Activated CD4-positive, CD25-positive, alpha-beta regulatory T cell treated with anti-CD3 and anti-CD28 coated beads, Interleukin-2, amount 50 U/mL, for 16 hours (primary cell): ENCODE measurements around the gene PDCD1LG2.
"Not testable (repeated sequence)": the region's sequence is repeated elsewhere in the genome, so short reads cannot be mapped to it uniquely, and the experiment has no call there.

Experiments
- DNase-seq: peaks from one replicate; pipeline ENCODE4 v3.0.0-alpha.2; 2020; ENCODE audit warnings: low read depth, low spot score

PDCD1LG2 gene

DNA sequence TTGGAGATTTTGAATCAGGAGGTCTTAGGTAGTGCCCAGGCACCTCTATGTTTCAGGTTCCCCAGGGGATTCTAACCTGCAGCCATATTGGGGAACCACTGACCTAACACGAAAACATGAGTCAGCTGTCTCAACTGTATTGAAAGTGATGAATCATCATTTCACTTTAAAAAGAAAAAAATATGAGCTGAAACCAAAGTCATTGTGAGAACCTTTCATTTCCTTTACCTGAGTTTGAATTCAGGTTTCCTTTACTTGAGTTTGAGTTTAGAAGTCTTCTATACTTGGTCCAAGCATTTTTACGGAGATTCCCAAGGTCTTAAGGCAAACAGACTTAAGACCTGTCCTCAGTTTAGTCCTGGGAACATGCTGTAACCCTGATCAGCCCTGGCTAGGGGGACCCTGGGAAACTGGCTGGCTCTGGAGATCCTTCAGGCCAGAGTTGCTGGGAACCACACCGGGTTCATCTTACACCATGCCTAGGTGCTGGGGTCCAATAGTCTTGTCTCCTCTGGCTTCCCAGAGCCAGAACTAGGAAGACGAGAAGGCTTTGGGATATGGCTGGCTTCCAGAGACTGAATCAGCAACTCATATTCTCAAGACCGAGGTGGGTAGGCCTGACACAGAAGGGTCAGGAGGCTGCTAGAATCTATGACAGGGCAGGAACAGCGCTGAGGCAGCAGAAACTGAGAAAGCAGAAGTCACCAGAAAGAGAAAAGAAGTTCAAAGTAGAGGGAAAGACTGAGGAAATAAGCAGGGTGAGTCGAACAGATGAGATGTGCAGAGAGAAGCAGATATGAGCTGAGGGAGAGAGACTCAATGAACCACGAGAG lies 16.4 kb upstream of the PDCD1LG2 start:
- DNase-seq = no peak

DNA sequence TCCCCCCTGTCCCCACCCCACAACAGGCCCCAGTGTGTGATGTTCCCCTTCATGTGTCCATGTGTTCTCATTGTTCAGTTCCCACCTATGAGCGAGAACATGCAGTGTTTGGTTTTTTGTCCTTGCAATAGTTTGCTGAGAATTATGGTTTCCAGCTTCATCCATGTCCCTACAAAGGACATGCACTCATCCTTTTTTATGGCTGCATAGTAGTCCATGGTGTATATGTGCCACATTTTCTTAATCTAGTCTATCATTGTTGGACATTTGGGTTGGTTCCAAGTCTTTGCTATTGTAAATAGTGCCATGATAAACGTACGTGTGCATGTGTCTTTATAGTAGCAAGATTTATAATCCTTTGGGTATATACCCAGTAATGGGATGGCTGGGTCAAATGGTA lies 15.6 kb upstream of the PDCD1LG2 start:
- not testable (repeated sequence) for DNase-seq

DNA sequence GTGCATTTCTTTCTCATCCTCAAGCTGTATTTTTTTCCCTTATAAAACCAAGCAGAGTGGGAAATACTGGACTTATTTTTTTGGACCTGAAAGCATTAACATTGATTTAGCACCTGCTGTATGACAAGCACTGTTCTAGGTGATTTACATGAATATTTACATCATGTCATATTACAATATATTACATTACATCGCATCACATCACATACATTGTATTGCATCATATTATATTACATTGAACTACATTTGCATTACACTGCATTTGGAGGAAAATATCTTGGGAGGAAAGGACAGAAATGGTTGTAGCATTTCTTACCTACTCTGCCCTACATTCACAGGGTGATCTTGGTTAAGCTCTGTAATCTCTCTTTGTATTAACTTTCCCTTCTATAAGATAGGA lies 11.2 kb upstream of the PDCD1LG2 start:
- DNase-seq = no peak

DNA sequence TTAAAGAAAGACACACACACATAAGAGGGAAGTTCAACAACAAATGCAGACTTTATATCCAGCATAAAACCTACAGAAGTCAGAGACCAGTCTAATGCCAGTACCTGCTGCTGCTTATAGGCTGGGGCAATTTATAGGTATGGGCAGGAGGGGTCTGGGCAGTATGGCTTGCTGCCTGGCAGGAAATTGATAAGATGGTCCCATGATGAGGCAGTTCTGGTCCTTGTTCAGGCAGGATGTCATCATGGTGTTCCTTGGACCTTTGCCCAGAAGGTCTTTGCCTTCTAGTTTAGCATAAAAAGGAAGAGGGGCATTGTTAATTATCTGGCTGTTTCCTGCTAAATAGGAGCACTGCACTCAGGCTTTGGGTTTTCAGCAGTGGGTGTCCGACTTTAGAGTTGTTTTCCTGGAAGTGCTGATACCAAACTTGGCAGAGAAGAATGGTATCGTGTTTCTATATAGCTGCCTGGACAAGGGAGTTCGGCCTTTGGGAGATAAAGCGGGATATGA lies 10.4 kb upstream of the PDCD1LG2 start:
- DNase-seq = no peak

DNA sequence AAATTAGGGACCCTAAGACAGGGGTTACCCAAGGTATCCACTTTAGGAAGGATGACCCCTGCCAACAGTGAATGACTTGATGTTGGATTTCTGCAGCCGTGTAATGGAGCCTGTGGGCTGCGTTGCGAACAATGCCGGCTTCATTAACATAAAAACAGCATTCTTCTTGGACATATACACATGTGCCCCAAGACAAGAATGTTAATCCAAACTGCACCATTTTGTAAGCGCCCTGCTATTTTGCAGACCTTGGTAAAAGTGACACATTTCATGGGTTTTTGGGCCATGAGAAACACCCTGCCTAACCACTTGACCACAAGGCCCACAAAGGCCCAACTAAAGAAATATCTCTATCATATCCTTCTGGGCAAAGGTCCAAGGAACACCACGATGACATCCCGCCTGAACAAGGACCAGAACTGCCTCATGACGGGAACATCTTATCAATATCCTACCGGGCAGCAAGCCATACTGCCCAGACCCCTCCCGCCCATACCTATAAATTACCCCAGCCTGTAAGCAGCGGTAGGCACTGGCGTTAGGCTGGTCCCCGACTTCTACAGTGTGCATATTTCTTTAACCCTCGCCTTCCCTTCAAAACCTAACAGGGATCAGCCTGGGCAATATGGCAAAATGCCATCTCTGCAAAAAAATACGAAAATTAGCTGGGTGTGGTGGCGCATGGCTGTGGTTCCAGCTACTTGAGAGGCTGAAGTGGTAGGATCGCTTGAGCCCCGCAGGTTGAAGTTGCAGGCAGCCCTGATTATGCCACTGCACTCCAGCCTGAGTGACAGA lies 9.7 kb upstream of the PDCD1LG2 start:
- no peak for DNase-seq

DNA sequence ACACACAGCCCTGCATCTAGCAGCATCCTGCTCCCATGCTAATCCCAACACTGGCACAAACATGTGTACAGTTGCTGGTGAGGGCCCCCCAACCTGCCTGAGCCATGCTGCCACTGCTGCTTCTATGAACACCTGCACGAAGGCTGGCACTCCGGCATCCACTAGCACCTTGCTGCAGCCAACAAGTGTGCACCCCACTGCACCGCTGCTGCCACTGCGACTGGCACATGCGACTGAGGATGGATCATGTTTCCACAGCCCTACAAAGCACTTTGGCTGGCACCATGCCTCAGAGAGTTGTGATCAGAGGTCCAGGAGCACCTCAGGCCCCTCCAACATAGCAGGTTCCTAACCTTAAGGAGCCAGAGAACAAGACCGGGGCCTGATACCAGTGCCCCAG lies 7.8 kb upstream of the PDCD1LG2 start:
- DNase-seq = no peak

DNA sequence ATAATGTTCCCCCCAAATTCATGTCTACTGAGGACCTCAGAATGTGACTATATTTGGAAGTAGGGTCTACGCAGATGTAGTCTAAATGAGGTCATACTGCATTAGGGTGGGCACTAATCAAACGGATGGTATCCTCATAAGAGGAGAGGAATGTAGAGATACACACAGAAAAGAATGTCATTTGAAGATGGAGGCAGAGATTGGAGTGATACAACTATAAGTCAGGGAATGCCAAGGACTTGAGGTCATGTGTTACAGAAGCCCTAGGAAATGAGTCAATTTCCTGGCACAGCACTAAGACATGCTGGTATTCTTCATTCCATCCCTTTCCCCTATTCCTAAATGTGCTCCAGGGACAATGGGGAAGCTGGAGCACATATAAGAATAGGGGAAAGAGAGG lies 758 bp upstream of the PDCD1LG2 start:
- DNase-seq = no peak

DNA sequence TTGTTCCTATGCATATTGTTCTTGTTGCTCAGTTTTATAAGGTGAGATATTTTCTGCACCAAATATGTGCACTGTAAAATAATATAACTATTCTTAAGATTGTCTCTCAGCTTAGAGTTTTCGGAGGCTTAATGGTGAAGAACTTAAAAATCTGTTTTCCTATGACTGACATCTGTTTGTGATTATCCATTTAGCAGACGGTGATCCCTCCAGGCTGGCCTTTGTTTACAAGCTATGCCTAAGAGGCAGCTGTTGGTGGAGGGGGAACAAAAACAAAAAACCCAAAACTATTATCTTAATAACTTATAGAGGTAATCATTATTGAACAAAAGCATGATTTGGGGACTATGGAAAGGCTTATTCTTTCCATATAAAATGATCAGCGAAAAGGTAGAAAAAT lies 658 bp downstream of the PDCD1LG2 start:
- DNase-seq = no peak

DNA sequence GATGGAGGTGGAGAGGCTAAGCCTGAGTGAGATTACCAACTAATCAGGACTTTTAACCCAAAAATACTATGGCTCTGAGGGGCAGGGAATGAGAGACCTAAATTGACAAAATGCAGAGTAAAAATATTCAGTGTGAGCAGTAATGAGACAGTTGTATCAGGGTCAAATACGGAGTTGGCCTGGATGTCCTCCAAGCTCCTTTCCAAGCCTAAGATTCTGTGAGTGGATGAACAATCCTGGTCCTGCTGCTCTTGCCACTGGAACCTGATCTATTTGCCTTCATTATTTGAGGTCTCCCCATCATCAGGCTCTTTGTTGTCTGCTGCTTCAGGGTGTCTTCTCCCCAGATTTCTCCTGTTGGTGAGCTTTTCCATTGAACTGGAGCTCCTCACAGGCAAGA lies 1.1 kb downstream of the PDCD1LG2 start:
- DNase-seq = no peak

DNA sequence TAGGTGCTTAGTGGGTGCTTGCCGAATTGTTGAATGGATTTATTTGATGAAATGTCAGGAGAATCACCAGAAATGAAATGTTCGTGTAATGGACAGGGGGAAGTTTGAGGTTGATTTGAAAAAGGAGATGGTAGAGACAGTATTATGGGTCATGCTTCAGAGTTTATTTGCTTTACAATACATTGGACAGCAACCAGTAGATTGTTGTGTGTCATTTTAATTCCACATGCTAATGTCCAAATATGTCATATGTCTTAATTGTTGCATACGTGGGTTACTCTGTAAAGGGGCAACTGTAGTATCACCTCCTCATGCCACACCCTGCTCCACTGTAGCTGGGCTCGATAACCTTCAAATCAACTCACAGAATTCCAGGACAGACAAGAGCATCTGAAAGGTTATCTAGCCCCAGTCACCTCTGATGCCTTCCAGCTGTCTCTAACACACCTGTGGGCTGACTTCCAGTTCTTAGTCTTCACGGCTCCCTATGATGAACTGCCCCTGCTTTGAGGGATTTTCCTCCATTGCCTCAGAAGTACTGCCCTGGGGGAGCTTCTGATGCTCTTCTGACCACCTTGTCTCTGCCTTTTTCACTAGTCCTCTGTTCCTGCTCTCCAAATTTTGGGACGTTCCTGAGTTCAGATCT lies 1.7 kb downstream of the PDCD1LG2 start:
- no peak for DNase-seq

DNA sequence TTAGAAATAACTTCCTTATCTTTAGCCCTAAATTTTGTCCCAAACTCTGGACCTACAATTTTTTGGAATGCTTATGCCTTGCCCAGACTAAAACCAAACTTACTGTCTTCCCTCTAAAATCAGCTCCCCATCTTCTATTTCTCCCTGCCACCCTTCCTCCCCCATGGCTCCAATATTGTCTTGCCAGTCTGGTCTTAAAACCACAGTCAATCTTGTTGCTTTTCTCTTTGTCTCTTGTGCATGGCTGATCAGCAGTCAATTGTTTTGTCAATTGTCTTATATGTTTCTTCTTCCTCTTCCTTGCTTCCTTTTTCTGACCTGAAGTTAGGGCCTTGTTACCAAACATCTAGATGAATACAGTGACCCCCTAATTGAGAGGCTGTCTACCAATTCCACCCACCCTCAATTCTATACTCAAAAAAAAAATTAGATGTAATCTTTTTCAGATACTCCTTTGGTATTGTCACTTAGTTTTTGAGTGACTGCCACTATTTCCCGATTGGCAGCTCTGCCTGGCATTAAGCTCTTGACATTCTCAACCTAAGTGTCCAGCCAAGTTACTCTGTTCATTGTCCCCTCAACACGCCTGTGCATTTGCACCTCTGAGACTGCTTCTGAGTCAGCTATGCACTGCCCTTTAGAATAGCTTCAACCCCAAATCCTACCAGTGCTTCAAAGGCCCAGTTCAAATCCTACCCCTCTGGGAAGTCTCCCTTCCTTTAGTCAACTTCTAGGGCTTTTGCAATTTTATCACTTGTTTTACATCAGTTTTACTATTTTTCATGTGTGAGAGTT lies 2.5 kb downstream of the PDCD1LG2 start:
- no peak for DNase-seq

DNA sequence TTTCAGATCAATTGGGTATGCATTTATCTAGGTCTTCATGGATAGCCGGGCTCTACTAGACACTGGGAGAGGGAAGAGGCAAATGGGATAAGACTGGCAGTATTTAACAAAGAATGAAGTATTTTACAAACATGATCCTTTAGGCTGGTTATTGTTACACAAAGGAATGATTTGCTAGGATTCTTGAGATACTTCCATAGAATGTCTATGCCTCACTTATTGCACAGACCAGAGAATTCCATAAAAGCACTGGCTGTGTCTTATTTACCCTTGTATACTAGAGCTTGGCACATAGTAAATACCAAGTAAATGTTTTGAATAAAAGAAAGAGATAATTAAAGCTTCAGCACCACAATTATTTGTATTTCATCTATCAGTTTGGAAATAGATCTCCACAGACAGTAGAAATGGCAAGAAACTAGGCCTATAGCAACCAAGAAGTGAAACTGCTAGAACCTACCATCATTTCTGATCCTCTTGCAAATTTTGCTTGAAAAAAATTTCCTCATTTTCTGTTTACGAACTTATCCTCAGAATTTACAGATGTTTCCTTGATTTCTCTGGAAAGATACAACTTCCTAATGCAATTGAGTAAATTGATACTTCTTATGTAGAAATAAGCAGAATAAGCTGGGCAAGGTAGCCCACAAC lies 3.8 kb downstream of the PDCD1LG2 start:
- no peak for DNase-seq

DNA sequence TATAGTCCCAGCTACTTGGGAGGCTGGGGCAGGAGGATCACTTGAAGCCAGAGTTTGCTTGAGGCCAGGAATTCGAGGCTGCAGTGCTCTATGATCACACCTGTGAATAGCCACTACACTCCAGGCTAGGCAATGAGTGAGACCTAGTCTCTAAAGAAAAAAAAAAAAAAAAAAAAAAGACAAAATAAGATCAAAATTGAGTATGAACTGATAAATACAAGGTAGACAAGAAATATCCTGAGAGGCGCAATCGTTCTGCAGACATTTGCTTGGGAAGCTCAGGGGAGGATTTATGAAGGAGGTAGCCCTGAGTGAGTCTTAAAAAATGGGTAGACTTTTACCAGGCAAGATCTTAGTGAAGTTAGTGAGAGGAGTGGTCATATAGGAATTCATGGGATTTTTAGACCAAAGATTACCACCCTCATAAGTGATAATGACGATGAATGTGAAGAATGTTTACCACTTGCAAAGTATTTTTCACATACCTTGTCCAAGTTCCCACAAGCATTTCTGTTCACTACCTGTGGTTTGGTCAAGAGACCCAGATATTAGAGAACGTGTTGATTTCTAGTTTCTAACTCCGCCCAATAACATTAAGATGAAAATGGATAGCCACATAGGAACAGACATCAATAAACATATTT lies 4.4 kb downstream of the PDCD1LG2 start:
- no peak for DNase-seq

DNA sequence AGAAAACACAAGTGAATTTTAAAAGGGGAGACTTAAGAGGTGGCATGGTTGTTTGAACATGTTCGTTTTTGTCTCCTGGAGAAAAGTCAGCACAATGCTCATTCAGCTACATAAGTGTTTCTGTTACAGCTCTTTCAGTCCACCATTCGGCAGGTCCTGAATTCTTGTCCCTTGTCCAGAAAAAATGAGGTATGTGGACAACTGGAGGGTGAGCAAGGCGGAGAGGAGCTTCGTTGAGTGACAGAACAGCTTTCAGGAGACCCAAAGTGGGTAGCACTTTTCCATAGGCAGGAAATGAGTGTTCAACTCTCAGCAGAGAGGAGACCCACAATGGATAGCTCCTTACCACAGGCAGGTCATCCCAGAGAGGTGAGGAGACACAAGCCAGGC lies 4.9 kb downstream of the PDCD1LG2 start:
- no peak for DNase-seq

DNA sequence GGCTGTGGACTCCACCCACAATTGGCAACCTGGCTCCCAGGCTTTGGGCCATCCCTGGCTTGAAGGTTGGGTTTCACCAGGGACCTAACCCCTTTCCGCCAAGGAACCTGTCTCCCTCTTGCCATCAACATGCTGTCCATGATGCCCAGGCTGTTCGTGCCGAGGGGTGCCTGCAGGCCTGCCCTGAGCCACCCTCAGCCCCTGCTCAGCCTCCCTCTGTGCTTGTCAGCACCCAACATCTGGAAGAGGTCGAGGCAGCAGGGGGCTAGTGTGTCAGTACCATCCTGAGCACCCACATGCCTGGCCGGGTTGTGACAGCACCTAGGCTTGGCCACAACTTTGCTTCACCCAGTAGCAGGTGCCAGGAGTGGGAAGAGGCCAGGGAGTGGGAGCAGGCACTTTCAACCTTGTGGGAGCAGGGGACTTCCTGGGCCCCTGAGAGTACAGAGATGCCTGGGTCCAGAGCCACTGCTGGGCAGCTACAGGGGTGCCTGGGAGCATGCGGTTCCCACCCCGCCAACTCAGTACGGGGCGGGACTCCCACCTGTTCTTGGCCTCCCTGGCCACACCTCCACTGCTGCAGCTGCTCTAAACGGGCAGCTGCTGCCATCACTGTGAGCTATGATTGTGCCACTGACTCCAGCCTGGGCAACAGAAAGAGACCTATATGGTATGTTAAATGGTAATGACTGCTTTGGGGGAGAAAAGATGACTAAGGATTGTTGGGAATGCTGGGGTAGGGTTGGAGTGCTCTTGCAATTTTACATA lies 6.3 kb downstream of the PDCD1LG2 start:
- DNase-seq = no peak

DNA sequence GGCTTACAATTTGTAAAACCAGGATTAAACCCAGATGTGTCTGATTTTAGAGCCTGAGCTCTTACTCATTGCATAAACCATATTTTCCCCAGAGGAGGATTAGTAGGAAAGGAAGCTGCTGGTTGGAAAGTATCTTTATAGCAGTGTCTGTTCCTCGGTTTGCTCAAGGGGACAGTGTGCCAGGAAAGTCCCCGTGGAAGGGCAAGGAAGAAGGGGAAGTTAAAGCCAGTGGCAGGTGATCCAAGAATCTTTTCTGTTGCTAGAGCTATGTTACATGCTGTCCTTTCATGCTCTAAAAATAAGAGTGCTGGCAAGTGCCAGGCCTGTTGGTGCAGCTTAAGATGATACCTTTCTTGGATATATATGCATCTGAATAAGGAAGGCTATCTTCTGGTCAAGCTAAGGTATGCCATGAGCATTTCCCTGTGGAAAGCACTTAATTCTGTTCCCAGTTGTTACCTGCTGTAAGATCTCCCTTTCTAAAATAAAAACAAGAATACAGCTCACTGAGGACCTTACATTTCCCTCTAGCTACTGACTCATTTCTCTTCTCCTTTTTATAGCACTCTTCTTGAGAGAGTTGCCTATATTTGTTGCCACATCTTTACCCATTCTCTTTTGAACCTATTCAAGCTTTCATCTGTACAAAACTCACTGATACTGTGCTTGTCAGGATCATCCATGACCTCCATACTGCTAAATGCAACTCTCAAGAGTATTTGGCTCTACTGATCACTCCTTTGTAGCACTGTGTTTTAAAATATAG lies 8.0 kb downstream of the PDCD1LG2 start:
- no peak for DNase-seq

DNA sequence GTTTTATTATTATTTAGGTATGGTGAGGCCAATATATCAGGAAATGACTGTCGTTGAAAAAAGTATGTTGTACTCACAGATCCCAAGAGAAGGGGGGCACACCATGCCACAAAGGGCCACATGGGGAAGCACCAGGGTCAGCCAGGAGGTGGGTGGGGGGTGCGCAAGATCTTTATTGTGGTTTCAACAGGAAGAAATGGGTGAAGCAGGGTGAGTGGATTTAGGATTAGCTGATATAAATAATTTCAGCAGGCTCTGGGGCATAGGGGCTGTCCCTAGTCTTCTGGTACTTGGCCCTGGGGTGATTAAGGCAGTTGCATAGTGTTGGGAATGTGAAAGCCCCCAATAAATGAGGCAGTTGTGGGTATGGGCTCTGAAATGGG lies 8.6 kb downstream of the PDCD1LG2 start:
- no peak for DNase-seq

DNA sequence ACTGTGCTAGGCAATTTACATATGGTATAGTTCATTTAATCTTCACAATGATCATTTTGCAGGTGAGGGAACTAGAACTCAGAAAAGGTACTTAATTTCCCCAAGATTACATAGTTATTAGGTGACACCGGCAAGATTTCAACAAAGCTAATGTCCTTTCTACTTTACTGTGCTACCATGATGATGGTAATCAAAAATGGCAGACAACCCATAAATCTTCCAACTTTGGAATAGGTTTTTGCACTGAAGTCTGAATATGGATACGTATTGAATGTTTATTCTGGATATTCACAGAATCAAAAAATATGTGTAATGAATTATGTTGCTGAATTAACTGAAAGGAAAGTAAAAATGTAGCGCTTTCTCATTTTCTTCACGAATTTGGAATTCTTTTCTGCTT lies 13.8 kb downstream of the PDCD1LG2 start:
- DNase-seq = no peak

DNA sequence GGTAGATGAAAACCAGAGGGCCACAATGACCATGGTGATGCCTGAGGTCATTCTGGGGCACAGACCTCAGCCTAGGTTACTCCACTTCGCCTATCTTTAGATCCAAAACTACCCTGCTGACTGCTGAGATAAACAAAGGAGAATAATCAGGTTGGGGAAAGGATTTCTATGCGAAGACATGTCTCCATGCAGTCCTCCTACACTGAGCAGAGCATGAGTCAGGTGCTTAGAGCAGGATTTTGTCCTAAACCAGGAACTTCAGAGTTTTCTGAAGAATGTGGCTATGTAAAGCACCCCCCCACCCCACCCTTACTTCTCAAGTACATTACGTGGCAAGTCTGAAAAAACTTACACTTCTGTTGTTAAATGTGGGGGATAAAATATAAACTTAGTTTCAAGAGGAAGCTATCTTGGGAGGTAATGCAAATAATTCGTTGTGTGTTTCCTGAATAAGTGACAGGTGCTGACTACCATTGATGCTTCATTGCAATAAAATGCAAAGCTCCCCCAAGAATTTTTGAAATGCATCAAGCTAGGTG lies 19.4 kb downstream of the PDCD1LG2 start:
- DNase-seq = no peak
